Common myeloid progenitor, CD34-positive (primary cell): ENCODE measurements around the gene ANKRD1. TPM values are rescaled to one million over a fixed set of nuclear protein-coding genes. Genes with fewer than 3 reads are reported as not detected.

Experiments
- CTCF ChIA-PET: fragments of 350-600 bp; sonication (Branson Sonifier 250); formaldehyde crosslinking; loops from one replicate; lab custom pipeline; 2021; ENCODE audit warnings: antibody characterized with exemption; lab: Charles Lee
- POLR2A ChIA-PET: fragments of 350-600 bp; sonication (Branson Sonifier 250); formaldehyde crosslinking; loops from one replicate; lab custom pipeline; 2021; ENCODE audit warnings: antibody characterized with exemption; lab: Charles Lee
- DNase-seq, 3 donors: peaks; one replicate each; pipeline versions ENCODE4 v3.0.0 to v3.0.0-alpha.2; 2013
- H3K27ac ChIP-seq, 2 experiments: 1 replicate in 1 of 2; 2 replicates in 1 of 2; pipeline ENCODE4 v1.7.0; 2013; ENCODE audit warnings: inconsistent platforms in 2 of 2, low read length in 2 of 2, mild to moderate bottlenecking in 2 of 2, low read depth in 1 of 2, moderate library complexity in 1 of 2; ENCODE audit not compliant: severe bottlenecking in 2 of 2, insufficient read depth in 1 of 2, poor library complexity in 1 of 2
- H3K27me3 ChIP-seq, 5 experiments: replicated peaks in 2 of 5; 1 replicate in 3 of 5; 2 replicates in 2 of 5; pipeline versions ENCODE4 v1.6.1 to v1.7.0; 2013; ENCODE audit warnings: low read length in 4 of 5, mild to moderate bottlenecking in 2 of 5, moderate library complexity in 2 of 5, inconsistent platforms in 1 of 5; ENCODE audit not compliant: insufficient read depth in 5 of 5, control insufficient read depth in 4 of 5
- H3K36me3 ChIP-seq, 4 experiments: 1 replicate in 2 of 4; 2 replicates in 2 of 4; pipeline versions ENCODE4 v1.6.1 to v1.7.0; 2013; ENCODE audit warnings: low read length in 3 of 4, control low read depth in 1 of 4, mild to moderate bottlenecking in 1 of 4; ENCODE audit not compliant: control insufficient read depth in 4 of 4, insufficient read depth in 4 of 4
- H3K4me1 ChIP-seq, 4 experiments: 1 replicate in 3 of 4; 2 replicates in 1 of 4; pipeline versions ENCODE4 v1.6.1 to v1.7.1; 2013; ENCODE audit warnings: low read length in 3 of 4, mild to moderate bottlenecking in 3 of 4, control low read depth in 1 of 4, inconsistent platforms in 1 of 4, moderate library complexity in 1 of 4; ENCODE audit not compliant: control insufficient read depth in 4 of 4, insufficient read depth in 4 of 4; ENCODE audit errors: control extremely low read depth in 1 of 4
- H3K4me3 ChIP-seq, 7 experiments: 1 replicate in 4 of 7; 2 replicates in 3 of 7; pipeline versions ENCODE4 v1.5.1 to v1.7.0; 2013; ENCODE audit warnings: mild to moderate bottlenecking in 7 of 7, low read length in 6 of 7, moderate library complexity in 6 of 7, inconsistent platforms in 2 of 7, low read depth in 2 of 7, control low read depth in 1 of 7; ENCODE audit not compliant: insufficient read depth in 4 of 7, control insufficient read depth in 1 of 7; ENCODE audit errors: extremely low read depth in 1 of 7
- H3K9me3 ChIP-seq, 5 experiments: 1 replicate in 4 of 5; 2 replicates in 1 of 5; pipeline versions ENCODE4 v1.6.1 to v1.7.1; 2013; ENCODE audit warnings: low read length in 4 of 5, mild to moderate bottlenecking in 2 of 5, inconsistent platforms in 1 of 5, low read depth in 1 of 5, moderate library complexity in 1 of 5; ENCODE audit not compliant: control insufficient read depth in 4 of 5, insufficient read depth in 2 of 5; ENCODE audit errors: control extremely low read depth in 1 of 5
- WGBS: methylation state at CpG from one replicate; pipeline ENCODE4 v1.1.5; 2013; ENCODE audit not compliant: insufficient coverage; 5-methylcytosine and 5-hydroxymethylcytosine counted together
- polyA plus RNA-seq: library from polyadenylated mRNA; unstranded; fragments of 120-200 nt; gene quantifications from one replicate; pipeline ENCODE4 v1.2.1, GENCODE V29; 2013

Gene ANKRD1
- polyA plus RNA-seq = not detected

DNA sequence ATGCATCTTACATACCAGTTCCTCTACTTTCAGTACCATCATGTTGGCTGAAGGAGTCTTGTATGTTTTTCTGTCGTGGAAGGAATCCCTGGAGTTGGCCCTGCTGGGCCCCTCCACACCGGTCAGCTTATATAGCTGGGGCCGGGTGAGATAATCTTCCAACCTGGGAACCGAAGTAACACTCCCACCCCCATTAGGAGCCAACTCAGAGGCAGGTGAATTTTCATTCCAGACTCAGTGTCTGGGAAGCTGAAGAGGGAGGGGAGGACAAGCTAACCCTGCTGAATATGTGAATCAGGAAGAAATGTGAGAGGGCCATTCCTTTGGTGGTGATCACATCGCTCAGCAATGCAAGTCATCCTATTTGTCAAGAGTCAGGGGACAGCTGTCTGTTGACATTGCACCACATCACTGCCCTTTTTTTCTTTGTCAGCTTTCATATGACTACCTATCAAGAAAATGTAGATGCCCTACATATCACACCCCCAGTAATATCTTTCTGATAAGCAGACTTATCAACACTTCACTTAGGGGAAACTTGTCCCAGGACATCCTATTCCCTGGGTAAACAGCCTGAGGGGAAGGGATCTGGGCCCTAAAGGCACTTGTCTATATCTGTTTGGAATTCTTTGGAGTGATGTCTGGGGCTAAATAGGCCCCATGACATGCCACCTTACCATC is at the start of gene ANKRD1:
ANKRD1 (minus strand) TSS at position 102 of the 681 bp plus-strand sequence; CDS start at position 42, 60 bp downstream.
- ChIA-PET CTCF (interaction anchor here (0.5 to 1.4 kb wide), 6 partner anchors 9 to 1334 kb away, joined by 3 to 5 read pairs (median 3); no protein-coding TSS in a partner anchor), POLR2A (no interaction called here)
- Histone ChIP-seq H3K27ac (no peak within 1 kb of the TSS), H3K9me3 (no peaks in the 10 kb centered on the region), H3K27me3 (peaks cover 0 to 6% (median 0%) of the 10 kb centered on the region in 5 experiments), H3K4me3 (no peak within 1 kb of the TSS), H3K36me3 (no peaks in the 10 kb centered on the region), H3K4me1 (no peaks in the 10 kb centered on the region)
- DNase-seq = peak in 1 of 3 donors; percentile 5
- WGBS = 80% methylated on average over 1 of the region's 5 CpGs

DNA sequence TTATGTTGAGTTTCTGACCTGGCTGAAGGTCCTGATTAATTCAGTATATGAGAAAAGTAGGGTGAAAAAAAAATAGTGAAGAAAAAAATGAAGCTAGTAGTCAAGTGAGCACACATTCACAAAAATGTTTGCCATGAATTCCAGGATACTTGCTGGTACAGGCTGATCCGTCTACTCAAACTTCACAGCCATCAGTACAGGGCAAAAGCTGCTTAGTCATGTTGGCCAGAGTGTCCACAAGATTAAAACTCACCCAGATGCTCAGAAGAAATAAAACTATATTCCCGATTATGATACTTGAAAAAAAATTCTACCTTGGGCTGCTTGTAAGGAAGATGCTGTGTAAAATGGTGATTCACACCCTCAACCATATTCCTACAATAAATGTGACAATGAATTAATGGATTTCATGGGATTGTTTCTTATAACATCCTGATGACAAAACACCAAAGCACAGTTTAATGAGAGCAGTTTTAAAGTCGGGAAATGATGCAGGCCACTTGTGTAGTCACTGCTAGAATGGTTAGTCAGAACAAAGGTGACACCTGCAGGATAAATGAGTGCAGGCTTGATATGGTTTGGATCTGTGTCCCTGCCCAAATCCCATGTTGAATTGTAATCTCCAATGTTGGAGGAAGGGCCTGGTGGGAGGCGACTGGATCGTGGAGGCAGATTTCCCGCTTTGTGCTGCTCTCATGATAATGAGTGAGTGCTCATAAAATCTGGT is 49.2 kb upstream of the ANKRD1 start:
- H3K9me3 ChIP-seq = peaks cover 0 to 2% (median 0%) of the 10 kb centered on the region in 5 experiments
- H3K4me1 ChIP-seq = no peaks in the 10 kb centered on the region
- H3K4me3 ChIP-seq = no peak overlapping the region
- H3K36me3 ChIP-seq = no peaks in the 10 kb centered on the region
- CTCF ChIA-PET = interaction anchor here (0.7 to 3.3 kb wide), 3 partner anchors 60 to 88 kb away, joined by 3 to 19 read pairs (median 3); no protein-coding TSS in a partner anchor
- no peaks in the 10 kb centered on the region for H3K27me3 ChIP-seq
- no peak overlapping the region for H3K27ac ChIP-seq
- 93% methylated on average over 5 of the region's 6 CpGs for WGBS
- DNase-seq = peak in 1 of 3 donors; percentile 28
- POLR2A ChIA-PET = no interaction called here

DNA sequence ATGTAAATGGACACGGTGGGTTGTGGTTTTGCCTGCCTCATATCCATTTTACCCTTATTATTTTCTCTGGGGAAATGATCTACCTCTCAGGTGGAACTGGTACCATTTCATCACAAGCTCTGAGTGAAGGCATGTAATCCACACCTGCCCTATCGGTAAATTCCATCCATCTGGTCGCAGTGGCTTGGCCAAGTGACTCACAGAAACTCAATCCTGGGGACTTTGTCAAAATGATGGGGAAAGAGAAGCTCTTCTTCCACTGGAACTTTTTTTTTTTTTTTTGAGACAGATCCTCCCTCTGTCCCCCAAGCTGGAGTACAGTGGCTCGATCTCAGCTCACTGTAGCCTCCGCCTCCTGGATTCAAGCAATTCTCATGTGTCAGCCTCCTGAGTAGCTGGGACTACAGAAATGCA is 48.2 kb upstream of the ANKRD1 start:
- ChIA-PET CTCF (interaction anchor here (0.9 to 3.3 kb wide), 2 partner anchors 59 to 90 kb away, joined by 3 to 19 read pairs; no protein-coding TSS in a partner anchor), POLR2A (no interaction called here)
- Histone ChIP-seq H3K36me3 (no peaks in the 10 kb centered on the region), H3K4me3 (no peak overlapping the region), H3K9me3 (no peaks in the 10 kb centered on the region), H3K27ac (no peak overlapping the region), H3K4me1 (no peaks in the 10 kb centered on the region), H3K27me3 (no peaks in the 10 kb centered on the region)
- 80% methylated on average over 3 of the region's 5 CpGs for WGBS
- no peak for DNase-seq

DNA sequence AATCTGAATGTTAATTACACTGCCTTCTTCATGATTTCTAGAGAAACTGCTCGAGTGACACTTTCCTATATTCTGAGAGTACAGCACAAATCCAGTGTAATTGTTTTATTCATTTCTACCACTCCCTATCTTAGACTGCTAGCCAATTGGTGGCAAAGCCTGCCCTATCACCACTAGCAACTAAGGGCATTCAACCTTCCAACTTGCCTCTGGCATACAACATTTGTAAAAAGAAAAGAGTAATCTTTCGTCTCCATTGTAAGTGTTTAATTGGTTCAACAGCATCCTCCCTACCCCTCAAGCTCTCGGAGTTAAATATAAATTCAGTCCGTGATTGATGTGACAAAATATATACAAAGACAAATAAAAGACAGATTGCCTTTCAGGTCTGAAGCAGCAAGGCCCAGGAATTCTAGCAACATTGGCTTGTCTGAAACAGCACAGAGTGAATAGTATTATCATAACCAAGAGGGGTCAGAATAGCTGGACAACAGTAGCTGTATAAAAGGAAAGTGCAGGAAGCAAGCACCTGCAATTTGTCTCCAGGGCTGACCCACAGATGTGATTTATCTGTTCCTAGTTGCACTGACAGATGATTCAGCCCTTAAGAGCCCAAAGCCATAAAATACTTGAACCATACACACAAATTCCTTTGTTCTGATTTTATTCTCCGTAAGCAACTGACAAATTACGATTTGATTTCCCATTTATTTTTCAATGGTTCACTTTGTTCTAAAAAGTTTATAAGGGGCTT is 47.6 kb upstream of the ANKRD1 start:
- no peaks in the 10 kb centered on the region for H3K9me3 ChIP-seq
- ChIA-PET CTCF (interaction anchor here (0.9 to 3.3 kb wide), 2 partner anchors 58 to 89 kb away, joined by 3 to 19 read pairs; no protein-coding TSS in a partner anchor), POLR2A (no interaction called here)
- no peak for DNase-seq
- no peaks in the 10 kb centered on the region for H3K4me1 ChIP-seq
- no peak overlapping the region for H3K27ac ChIP-seq
- no peak overlapping the region for H3K4me3 ChIP-seq
- H3K36me3 ChIP-seq = no peaks in the 10 kb centered on the region
- H3K27me3 ChIP-seq = no peaks in the 10 kb centered on the region
- no CpG with 5 or more reads among the region's 6 CpGs for WGBS

DNA sequence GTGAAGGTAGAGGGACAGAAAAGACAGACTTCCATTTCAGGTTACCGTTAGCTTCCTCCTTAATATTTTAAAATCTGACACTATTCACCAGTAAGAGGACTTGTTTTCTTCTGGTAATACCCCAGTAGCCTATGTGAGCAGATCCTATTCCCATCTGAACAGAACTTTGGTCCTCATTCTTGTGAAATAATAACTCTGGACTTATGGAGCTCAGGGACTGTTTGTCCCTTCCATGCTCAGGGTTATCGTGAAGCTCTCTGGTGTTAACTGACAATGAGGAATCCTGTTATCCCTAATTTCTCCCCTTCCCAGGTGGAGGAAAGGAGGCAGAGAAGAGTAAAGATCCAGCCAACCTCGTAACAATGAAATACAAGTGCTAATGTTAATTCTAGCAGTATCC is 47.0 kb upstream of the ANKRD1 start:
- ChIA-PET POLR2A (no interaction called here), CTCF (interaction anchor here (0.7 kb wide), 1 partner anchor 22 kb away, joined by 3 read pairs; no protein-coding TSS in a partner anchor)
- no peak overlapping the region for H3K27ac ChIP-seq
- no peak overlapping the region for H3K4me3 ChIP-seq
- H3K4me1 ChIP-seq = no peaks in the 10 kb centered on the region
- WGBS = 100% methylated on average over 1 of the region's 3 CpGs
- no peaks in the 10 kb centered on the region for H3K36me3 ChIP-seq
- H3K9me3 ChIP-seq = no peaks in the 10 kb centered on the region
- DNase-seq = no peak
- no peaks in the 10 kb centered on the region for H3K27me3 ChIP-seq

DNA sequence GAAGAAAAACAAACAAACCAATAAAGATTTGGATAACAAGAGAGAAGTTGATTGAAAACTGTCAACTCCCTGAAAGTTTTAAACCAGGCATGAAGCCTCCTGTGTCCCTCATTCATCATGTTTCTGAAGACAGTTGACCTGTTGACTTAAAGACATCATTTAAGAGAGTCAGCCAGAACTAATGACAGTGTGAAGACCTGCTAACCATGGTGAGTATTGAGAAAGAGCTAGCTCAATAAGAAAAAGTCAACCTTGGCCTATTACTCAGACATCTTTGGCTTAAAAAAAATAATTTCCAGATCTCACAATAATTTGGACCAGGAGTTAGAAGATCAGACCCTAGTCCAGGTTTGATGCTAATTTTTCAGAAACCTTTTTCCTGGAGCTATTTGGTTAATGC is 45.3 kb upstream of the ANKRD1 start:
- Histone ChIP-seq H3K4me1 (no peaks in the 10 kb centered on the region), H3K4me3 (no peak overlapping the region), H3K9me3 (no peaks in the 10 kb centered on the region), H3K27ac (no peak overlapping the region), H3K27me3 (no peaks in the 10 kb centered on the region), H3K36me3 (no peaks in the 10 kb centered on the region)
- POLR2A ChIA-PET = no interaction called here
- CTCF ChIA-PET = interaction anchor here (0.8 to 1.3 kb wide), 4 partner anchors 9 to 55 kb away, joined by 3 to 5 read pairs (median 4); no protein-coding TSS in a partner anchor
- no peak for DNase-seq
